SH-SY5Y (cell line): Measurements from ENCODE around the gene TMEM89.

ENCODE experiments used
- GATA2 ChIP-seq: IDR thresholded peaks from 2 replicates; pipeline ENCODE4 v1.6.1; 2011; ENCODE audit warnings: mild to moderate bottlenecking, low read depth, low read length
- GATA3 ChIP-seq: IDR thresholded peaks from 2 replicates; pipeline ENCODE4 v1.6.1; 2011; ENCODE audit warnings: low read depth, mild to moderate bottlenecking, low read length, moderate library complexity

- TF ChIP-seq GATA2 (no peak), GATA3 (no peak)
Measured at GRCh38 chr3:48596157-48596556, 25.4 kb downstream of the TMEM89 start.
